H9 (cell line): Measurements from ENCODE around the gene PRKD3. TPM values are rescaled to one million over a fixed set of nuclear protein-coding genes. Genes with fewer than 3 reads are reported as not detected.

Experiments used
- DNase-seq: peaks from one replicate; pipeline ENCODE4 v3.0.0-alpha.2; 2017
- H2AFZ ChIP-seq: one replicate; pipeline ENCODE4 v1.6.1; 2013; ENCODE audit warnings: mild to moderate bottlenecking, low read length, control low read depth, moderate library complexity
- H2AK5ac ChIP-seq: 2 replicates; pipeline ENCODE4 v1.6.1; 2013; ENCODE audit warnings: low read length, control low read depth, mixed read lengths; ENCODE audit not compliant: insufficient read length
- H2BK120ac ChIP-seq: one replicate; pipeline ENCODE4 v1.6.1; 2013; ENCODE audit warnings: low read depth, mild to moderate bottlenecking, low read length, control low read depth, inconsistent platforms; ENCODE audit not compliant: poor library complexity, severe bottlenecking
- H2BK12ac ChIP-seq: 2 replicates; pipeline ENCODE4 v1.6.1; 2013; ENCODE audit warnings: low read length, control low read depth, mixed read lengths, low read depth; ENCODE audit not compliant: insufficient read length
- H2BK15ac ChIP-seq: 2 replicates; pipeline ENCODE4 v1.6.1; 2013; ENCODE audit warnings: low read depth, low read length, control low read depth
- H2BK20ac ChIP-seq: one replicate; pipeline ENCODE4 v1.6.1; 2013; ENCODE audit warnings: low read depth, mild to moderate bottlenecking, low read length, control low read depth, inconsistent platforms; ENCODE audit not compliant: poor library complexity, severe bottlenecking
- H2BK5ac ChIP-seq: 2 replicates; pipeline ENCODE4 v1.6.1; 2013; ENCODE audit warnings: low read length, control low read depth, mixed read lengths; ENCODE audit not compliant: insufficient read length
- H3K14ac ChIP-seq: 2 replicates; pipeline ENCODE4 v1.6.1; 2013; ENCODE audit warnings: low read length, control low read depth; ENCODE audit not compliant: insufficient read depth
- H3K18ac ChIP-seq: 2 replicates; pipeline ENCODE4 v1.6.1; 2013; ENCODE audit warnings: low read depth, mild to moderate bottlenecking, mixed read lengths, low read length, control low read depth; ENCODE audit not compliant: insufficient read length
- H3K23ac ChIP-seq: 2 replicates; pipeline ENCODE4 v1.6.1; 2013; ENCODE audit warnings: low read length, control low read depth, mixed read lengths, low read depth; ENCODE audit not compliant: insufficient read length
- H3K23me2 ChIP-seq: 2 replicates; pipeline ENCODE4 v1.6.1; 2013; ENCODE audit warnings: low read depth, mild to moderate bottlenecking, mixed read lengths, low read length, control low read depth; ENCODE audit not compliant: insufficient read length, poor library complexity, severe bottlenecking
- H3K27ac ChIP-seq: 2 replicates; pipeline ENCODE4 v1.5.1; 2013; ENCODE audit warnings: low read length, control low read depth, mixed read lengths, low read depth; ENCODE audit not compliant: insufficient read length
- H3K27me3 ChIP-seq: 2 replicates; pipeline ENCODE4 v1.6.1; 2013; ENCODE audit warnings: low read length, control low read depth, inconsistent platforms; ENCODE audit not compliant: insufficient read depth
- H3K4ac ChIP-seq: 2 replicates; pipeline ENCODE4 v1.6.1; 2013; ENCODE audit warnings: low read depth, mild to moderate bottlenecking, control low read depth, inconsistent platforms, low read length, moderate library complexity
- H3K4me1 ChIP-seq: 2 replicates; pipeline ENCODE4 v1.6.1; 2013; ENCODE audit warnings: low read length, control low read depth, inconsistent platforms; ENCODE audit not compliant: insufficient read depth
- H3K4me2 ChIP-seq: 2 replicates; pipeline ENCODE4 v1.6.1; 2013; ENCODE audit warnings: low read length, control low read depth, mixed read lengths; ENCODE audit not compliant: insufficient read length, insufficient read depth
- H3K56ac ChIP-seq: 2 replicates; pipeline ENCODE4 v1.6.1; 2013; ENCODE audit warnings: low read depth, mild to moderate bottlenecking, mixed read lengths, low read length, control low read depth; ENCODE audit not compliant: insufficient read length
- H3K79me1 ChIP-seq: 2 replicates; pipeline ENCODE4 v1.6.1; 2013; ENCODE audit warnings: low read depth, mild to moderate bottlenecking, moderate library complexity, low read length, control low read depth, inconsistent platforms; ENCODE audit not compliant: insufficient read depth, poor library complexity, severe bottlenecking
- H3K79me2 ChIP-seq: 2 replicates; pipeline ENCODE4 v1.6.1; 2013; ENCODE audit warnings: low read length, control low read depth, inconsistent platforms; ENCODE audit not compliant: insufficient read depth
- H3K9ac ChIP-seq: 2 replicates; pipeline ENCODE4 v1.6.1; 2013; ENCODE audit warnings: low read length, control low read depth, mixed read lengths; ENCODE audit not compliant: insufficient read length; ENCODE audit errors: extremely low read depth
- H3K9me3 ChIP-seq: one replicate; pipeline ENCODE4 v1.6.1; 2013; ENCODE audit warnings: low read depth, low read length, inconsistent platforms; ENCODE audit not compliant: control insufficient read depth
- H3T11ph ChIP-seq: one replicate; pipeline ENCODE4 v1.6.1; 2013; ENCODE audit warnings: mild to moderate bottlenecking, low read length, control low read depth, inconsistent platforms
- H4K20me1 ChIP-seq: one replicate; pipeline ENCODE4 v1.6.1; 2013; ENCODE audit not compliant: control insufficient read depth, insufficient read length, insufficient read depth
- H4K5ac ChIP-seq: 2 replicates; pipeline ENCODE4 v1.6.1; 2013; ENCODE audit warnings: low read depth, mild to moderate bottlenecking, mixed read lengths, low read length, control low read depth; ENCODE audit not compliant: insufficient read length
- H4K8ac ChIP-seq: replicated peaks from 2 replicates; pipeline ENCODE4 v1.6.1; 2013; ENCODE audit warnings: low read length, control low read depth, mixed read lengths, low read depth; ENCODE audit not compliant: insufficient read length
- H4K91ac ChIP-seq: 2 replicates; pipeline ENCODE4 v1.6.1; 2013; ENCODE audit warnings: low read depth, mild to moderate bottlenecking, moderate library complexity, mixed read lengths, low read length, control low read depth; ENCODE audit not compliant: insufficient read length
- H3K27ac Mint-ChIP-seq, 3 experiments: 2 replicates in 2 of 3; 3 replicates in 1 of 3; pipeline ENCODE4 v1.8.0; 2020 to 2021; ENCODE audit warnings: mixed read lengths in 3 of 3, mild to moderate bottlenecking in 1 of 3, moderate library complexity in 1 of 3
- H3K27me3 Mint-ChIP-seq: 2 replicates; pipeline ENCODE4 v1.8.0; 2021; ENCODE audit warnings: low read depth, mild to moderate bottlenecking, moderate library complexity, mixed read lengths
- H3K36me3 Mint-ChIP-seq, 3 experiments: 2 replicates in 2 of 3; 3 replicates in 1 of 3; pipeline ENCODE4 v1.8.0; 2020 to 2021; ENCODE audit warnings: low read depth in 3 of 3, mixed read lengths in 3 of 3; ENCODE audit not compliant: insufficient read depth in 1 of 3
- H3K4me1 Mint-ChIP-seq, 2 experiments: 2 replicates each; pipeline ENCODE4 v1.8.0; 2020; ENCODE audit warnings: mixed read lengths in 2 of 2
- H3K4me3 Mint-ChIP-seq, 2 experiments: 2 replicates in 1 of 2; 3 replicates in 1 of 2; pipeline ENCODE4 v1.8.0; 2020 to 2021; ENCODE audit warnings: mild to moderate bottlenecking in 2 of 2, mixed read lengths in 2 of 2, moderate library complexity in 1 of 2
- H3K9me3 Mint-ChIP-seq, 2 experiments: 2 replicates in 1 of 2; 3 replicates in 1 of 2; pipeline ENCODE4 v1.8.0; 2020; ENCODE audit warnings: mild to moderate bottlenecking in 2 of 2, mixed read lengths in 2 of 2, moderate library complexity in 1 of 2
- WGBS: extraction: QIAGEN DNeasy Blood & Tissue Kit; methylation state at CpG from one replicate; pipeline ENCODE4 v1.1.7; 2013; ENCODE audit warnings: missing lambda C conversion rate, low lambda C conversion rate, mixed read lengths; ENCODE audit not compliant: insufficient read length; ENCODE audit errors: extremely low coverage; 5-methylcytosine and 5-hydroxymethylcytosine counted together
- total RNA-seq: library from RNA; stranded (reverse); gene quantifications from 2 replicates; pipeline ENCODE4 v1.2.1, GENCODE V29; 2021
- TF ChIP-seq, protein P1 (sequence below): fragments of 200-600 bp; sonication (generic); conservative IDR thresholded peaks from 3 replicates; pipeline ENCODE4 v1.8.0; 2021; ENCODE audit warnings: antibody characterized with exemption, mild to moderate bottlenecking

Gene PRKD3
- total RNA-seq, 1 experiment from 2014 or later, result 63.3 TPM

DNA sequence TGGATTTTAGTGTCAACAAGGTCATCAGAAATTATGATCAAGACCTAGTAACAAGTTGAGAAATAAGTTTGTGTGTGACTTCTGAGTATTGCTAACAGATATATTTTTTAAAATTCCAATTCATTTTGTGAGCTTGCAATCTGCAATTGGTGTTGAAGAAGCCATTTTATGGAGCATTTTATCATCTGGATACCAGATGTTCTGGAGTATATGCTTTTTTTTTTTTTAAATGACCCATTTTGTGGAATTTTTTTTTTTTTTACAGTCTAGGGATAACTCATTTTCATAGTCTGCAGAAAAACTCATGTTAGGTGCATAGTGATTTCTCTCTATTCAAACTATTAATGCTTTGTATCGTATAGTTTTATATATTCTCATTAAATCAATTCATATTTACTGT, 32.4 kb upstream of the PRKD3 start:
- H4K20me1 ChIP-seq, result no peaks in the 10 kb centered on the region
- no peak overlapping the region for H4K91ac ChIP-seq
- H4K8ac ChIP-seq, result no peak overlapping the region
- H3K27ac ChIP-seq, result no peak overlapping the region
- no peak overlapping the region for H2BK20ac ChIP-seq
- no peak overlapping the region for H3K9ac ChIP-seq
- no peak overlapping the region for H3K27ac Mint-ChIP-seq
- H3K18ac ChIP-seq, result no peak overlapping the region
- no peak overlapping the region for H2BK120ac ChIP-seq
- TF ChIP-seq, protein P1, sequence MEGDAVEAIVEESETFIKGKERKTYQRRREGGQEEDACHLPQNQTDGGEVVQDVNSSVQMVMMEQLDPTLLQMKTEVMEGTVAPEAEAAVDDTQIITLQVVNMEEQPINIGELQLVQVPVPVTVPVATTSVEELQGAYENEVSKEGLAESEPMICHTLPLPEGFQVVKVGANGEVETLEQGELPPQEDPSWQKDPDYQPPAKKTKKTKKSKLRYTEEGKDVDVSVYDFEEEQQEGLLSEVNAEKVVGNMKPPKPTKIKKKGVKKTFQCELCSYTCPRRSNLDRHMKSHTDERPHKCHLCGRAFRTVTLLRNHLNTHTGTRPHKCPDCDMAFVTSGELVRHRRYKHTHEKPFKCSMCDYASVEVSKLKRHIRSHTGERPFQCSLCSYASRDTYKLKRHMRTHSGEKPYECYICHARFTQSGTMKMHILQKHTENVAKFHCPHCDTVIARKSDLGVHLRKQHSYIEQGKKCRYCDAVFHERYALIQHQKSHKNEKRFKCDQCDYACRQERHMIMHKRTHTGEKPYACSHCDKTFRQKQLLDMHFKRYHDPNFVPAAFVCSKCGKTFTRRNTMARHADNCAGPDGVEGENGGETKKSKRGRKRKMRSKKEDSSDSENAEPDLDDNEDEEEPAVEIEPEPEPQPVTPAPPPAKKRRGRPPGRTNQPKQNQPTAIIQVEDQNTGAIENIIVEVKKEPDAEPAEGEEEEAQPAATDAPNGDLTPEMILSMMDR, result no peak
- H2AFZ ChIP-seq, result no peak overlapping the region
- no peaks in the 10 kb centered on the region for H3K36me3 Mint-ChIP-seq
- H3K9me3 ChIP-seq, result no peaks in the 10 kb centered on the region
- peaks cover 4 to 6% of the 10 kb centered on the region in 2 experiments for H3K4me1 Mint-ChIP-seq
- H2BK15ac ChIP-seq, result no peak overlapping the region
- H3K56ac ChIP-seq, result no peak overlapping the region
- no peak overlapping the region for H4K5ac ChIP-seq
- no peak overlapping the region for H2BK5ac ChIP-seq
- H3K79me2 ChIP-seq, result no peaks in the 10 kb centered on the region
- no peak overlapping the region for H2BK12ac ChIP-seq
- H3K27me3 ChIP-seq, result no peaks in the 10 kb centered on the region
- no peaks in the 10 kb centered on the region for H3K23me2 ChIP-seq
- no peak overlapping the region for H3K4ac ChIP-seq
- WGBS, result no CpG with 5 or more reads among the region's 1 CpG
- no peak overlapping the region for H3K23ac ChIP-seq
- no peaks in the 10 kb centered on the region for H3K79me1 ChIP-seq
- no peak overlapping the region for H2AK5ac ChIP-seq
- H3K4me3 Mint-ChIP-seq, result no peak overlapping the region
- no peak overlapping the region for H3K14ac ChIP-seq
- H3K27me3 Mint-ChIP-seq, result no peaks in the 10 kb centered on the region
- H3K4me1 ChIP-seq, result no peaks in the 10 kb centered on the region
- no peak for DNase-seq
- no peak overlapping the region for H3T11ph ChIP-seq
- H3K9me3 Mint-ChIP-seq, result no peaks in the 10 kb centered on the region
- H3K4me2 ChIP-seq, result no peak overlapping the region
